ENCODE data around the gene OSBPL7.

Gene OSBPL7

DNA sequence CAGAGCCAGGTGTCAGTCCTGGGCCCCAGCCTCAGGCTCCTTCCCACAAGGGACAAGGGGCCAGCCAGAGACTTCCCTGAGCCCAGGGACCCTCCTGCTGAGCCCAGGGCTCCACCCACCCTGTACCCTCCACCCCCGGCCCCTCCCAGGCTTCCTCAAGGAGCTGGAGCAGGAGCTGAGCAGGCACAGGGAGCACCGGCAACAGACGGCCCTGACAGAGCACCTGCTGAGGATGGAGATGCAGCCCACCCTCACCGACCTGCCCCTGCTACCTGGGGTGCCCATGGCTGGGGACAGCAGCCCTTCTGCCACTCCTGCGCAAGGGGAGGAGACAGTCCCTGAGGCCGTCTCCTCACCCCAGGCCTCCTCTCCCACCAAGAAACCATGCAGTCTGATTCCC is 15.0 kb upstream of the OSBPL7 start:
- no peaks in the 10 kb centered on the region for H3K27me3 ChIP-seq (ENCODE audit: control insufficient read depth, low read length)
- no peaks in the 10 kb centered on the region for H4K20me1 ChIP-seq (ENCODE audit: control insufficient read depth, insufficient read depth, low read depth, low read length)
- no peak for TF ChIP-seq EZH2phosphoT487 (IDR thresholded peaks at IDR 0.05; ENCODE audit: borderline replicate concordance, low read length)
- TF ChIP-seq CTCF (IDR thresholded peaks at IDR 0.05; ENCODE audit: low read depth, low read length, poor library complexity, severe bottlenecking) = no peak
- no peaks in the 10 kb centered on the region for H3F3A ChIP-seq (ENCODE audit: control insufficient read depth, insufficient read depth)
- H3K4me3 ChIP-seq (ENCODE audit: low read length) = no peak overlapping the region
- H3K79me2 ChIP-seq (ENCODE audit: control insufficient read depth, low read length) = no peaks in the 10 kb centered on the region; the same call in 1 of the 2 replicates
- peaks cover 24% of the 10 kb centered on the region for H3K4me1 ChIP-seq (ENCODE audit: control insufficient read depth, low read length)
- no peak overlapping the region for H3K27ac ChIP-seq (ENCODE audit: low read depth, low read length)
- H3K9me3 ChIP-seq (ENCODE audit: control insufficient read depth, insufficient read depth, low read length) = no peaks in the 10 kb centered on the region
- H3K36me3 ChIP-seq (ENCODE audit: control insufficient read depth, low read length) = no peaks in the 10 kb centered on the region
- H3K9me2 ChIP-seq (replicated peaks; ENCODE audit: control insufficient read depth, low read length) = no peaks in the 10 kb centered on the region
- H3K4me2 ChIP-seq (ENCODE audit: low read length) = no peak overlapping the region

DNA sequence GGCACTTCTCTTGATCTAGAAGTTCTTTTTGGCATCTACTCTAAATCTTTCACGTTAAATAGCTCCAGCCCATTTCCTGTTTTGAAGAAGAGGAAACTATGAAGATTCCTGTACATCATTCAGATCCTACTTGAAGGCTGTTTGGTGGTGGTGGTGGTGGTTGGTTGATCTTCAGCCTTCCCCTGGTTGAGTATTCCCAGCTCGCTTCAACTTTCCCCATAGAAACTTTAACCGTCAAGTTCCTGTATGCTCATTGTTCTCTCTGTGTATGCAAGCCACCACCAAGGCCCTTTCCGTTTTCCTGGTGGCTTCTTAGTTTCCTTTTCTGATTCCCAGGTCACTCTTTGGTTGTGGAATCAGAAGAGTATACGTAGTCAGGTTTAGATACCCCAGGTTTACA is 13.2 kb upstream of the OSBPL7 start:
- no peak overlapping the region for H3K4me3 ChIP-seq (ENCODE audit: low read length)
- H3F3A ChIP-seq (ENCODE audit: control insufficient read depth, insufficient read depth) = no peaks in the 10 kb centered on the region
- H3K36me3 ChIP-seq (ENCODE audit: control insufficient read depth, low read length) = no peaks in the 10 kb centered on the region
- no peak for TF ChIP-seq EZH2phosphoT487 (IDR thresholded peaks at IDR 0.05; ENCODE audit: borderline replicate concordance, low read length)
- no peak for TF ChIP-seq CTCF (IDR thresholded peaks at IDR 0.05; ENCODE audit: low read depth, low read length, poor library complexity, severe bottlenecking)
- no peaks in the 10 kb centered on the region for H4K20me1 ChIP-seq (ENCODE audit: control insufficient read depth, insufficient read depth, low read depth, low read length)
- peaks cover 22% of the 10 kb centered on the region for H3K4me1 ChIP-seq (ENCODE audit: control insufficient read depth, low read length)
- peaks cover 16% of the 10 kb centered on the region for H3K79me2 ChIP-seq (ENCODE audit: control insufficient read depth, low read length)
- no peaks in the 10 kb centered on the region for H3K9me3 ChIP-seq (ENCODE audit: control insufficient read depth, insufficient read depth, low read length)
- H3K9me2 ChIP-seq (replicated peaks; ENCODE audit: control insufficient read depth, low read length) = no peaks in the 10 kb centered on the region
- no peaks in the 10 kb centered on the region for H3K27me3 ChIP-seq (ENCODE audit: control insufficient read depth, low read length)
- no peak overlapping the region for H3K4me2 ChIP-seq (ENCODE audit: low read length)
- no peak overlapping the region for H3K27ac ChIP-seq (ENCODE audit: low read depth, low read length)

GRCh38 chr17:47831934-47832327 is 10.3 kb upstream of the OSBPL7 start:
- Histone ChIP-seq H3K4me2 (ENCODE audit: low read length) (peak overlapping the region; percentile 63), H3K27me3 (ENCODE audit: control insufficient read depth, low read length) (no peaks in the 10 kb centered on the region), H3K4me1 (ENCODE audit: control insufficient read depth, low read length) (peaks cover 23% of the 10 kb centered on the region), H3K27ac (ENCODE audit: low read depth, low read length) (no peak overlapping the region), H3K79me2 (ENCODE audit: control insufficient read depth, low read length) (peaks cover 30% of the 10 kb centered on the region), H3F3A (ENCODE audit: control insufficient read depth, insufficient read depth) (no peaks in the 10 kb centered on the region), H3K36me3 (ENCODE audit: control insufficient read depth, low read length) (peaks cover 15% of the 10 kb centered on the region), H4K20me1 (ENCODE audit: control insufficient read depth, insufficient read depth, low read depth, low read length) (no peaks in the 10 kb centered on the region), H3K4me3 (ENCODE audit: low read length) (peak overlapping the region; percentile 94), H3K9me3 (ENCODE audit: control insufficient read depth, insufficient read depth, low read length) (no peaks in the 10 kb centered on the region), H3K9me2 (replicated peaks; ENCODE audit: control insufficient read depth, low read length) (no peaks in the 10 kb centered on the region)
- TF ChIP-seq EZH2phosphoT487 (IDR thresholded peaks at IDR 0.05; ENCODE audit: borderline replicate concordance, low read length) (no peak), CTCF (IDR thresholded peaks at IDR 0.05; ENCODE audit: low read depth, low read length, poor library complexity, severe bottlenecking) (no peak)

Data from DOHH2 (cell line).